WTC11 (cell line): ENCODE data around the gene RSPH10B2. TPM values are rescaled to one million over a fixed set of nuclear protein-coding genes. Genes with fewer than 3 reads are reported as not detected.

ENCODE experiments used
- ATAC-seq: fragments of 200-7000 bp; cut with Tn5 transposase; 2 replicates; pipeline ENCODE4 v1.10.0; 2021; ENCODE audit warnings: mild to moderate bottlenecking, moderate library complexity
- CTCF ChIA-PET: fragments of 300-600 bp; sonication (Branson Sonifier 250); formaldehyde crosslinking; loops from one replicate; lab custom pipeline; 2021; ENCODE audit warnings: antibody characterized with exemption; lab: Charles Lee
- POLR2A ChIA-PET: fragments of 350-600 bp; sonication (Branson Sonifier 250); formaldehyde crosslinking; loops from one replicate; lab custom pipeline; 2021; ENCODE audit warnings: antibody characterized with exemption; lab: Charles Lee
- DNase-seq: peaks from one replicate; pipeline ENCODE4 v3.0.0; 2021; ENCODE audit warnings: low spot score
- H3K27ac Mint-ChIP-seq: 2 replicates; pipeline ENCODE4 v1.8.0; 2021; ENCODE audit warnings: mixed read lengths
- H3K27me3 Mint-ChIP-seq: 2 replicates; pipeline ENCODE4 v1.8.0; 2021; ENCODE audit warnings: low read depth, mild to moderate bottlenecking, moderate library complexity, mixed read lengths
- H3K36me3 Mint-ChIP-seq: 2 replicates; pipeline ENCODE4 v1.8.0; 2021; ENCODE audit warnings: mixed read lengths
- H3K4me1 Mint-ChIP-seq: 2 replicates; pipeline ENCODE4 v1.8.0; 2022; ENCODE audit warnings: mixed read lengths
- H3K4me3 Mint-ChIP-seq: 2 replicates; pipeline ENCODE4 v1.8.0; 2021; ENCODE audit warnings: mild to moderate bottlenecking, moderate library complexity, mixed read lengths
- H3K9me3 Mint-ChIP-seq: 2 replicates; pipeline ENCODE4 v1.8.0; 2021; ENCODE audit warnings: mixed read lengths
- ATF1 ChIP-seq: sonication (generic); formaldehyde crosslinking; IDR thresholded peaks from 2 replicates; pipeline ENCODE4 v1.8.1; 2023; ENCODE audit warnings: mild to moderate bottlenecking, moderate library complexity, missing genetic modification reagents
- CBFB ChIP-seq: sonication (generic); formaldehyde crosslinking; IDR thresholded peaks from 2 replicates; pipeline ENCODE4 v1.8.1; 2022; ENCODE audit warnings: mild to moderate bottlenecking, low read depth, missing genetic modification reagents
- EMX1 ChIP-seq: fragments of 250-450 bp; sonication (Bioruptor Pico); IDR thresholded peaks from 2 replicates; pipeline ENCODE4 v1.8.0; 2021; ENCODE audit warnings: mild to moderate bottlenecking
- GTF2I ChIP-seq: fragments of 250-450 bp; sonication (Bioruptor Pico); conservative IDR thresholded peaks from 2 replicates; pipeline ENCODE4 v1.4.0; 2021; ENCODE audit warnings: mild to moderate bottlenecking
- JAZF1 ChIP-seq: fragments of 250-450 bp; sonication (Bioruptor Pico); IDR thresholded peaks from 2 replicates; pipeline ENCODE4 v1.9.0; 2021; ENCODE audit warnings: moderate library complexity, mild to moderate bottlenecking, inconsistent platforms
- MXD4 ChIP-seq: fragments of 250-450 bp; sonication (Bioruptor Pico); IDR thresholded peaks from 2 replicates; pipeline ENCODE4 v1.8.0; 2021; ENCODE audit warnings: mild to moderate bottlenecking, moderate library complexity, borderline replicate concordance
- NFE2L1 ChIP-seq: sonication (generic); formaldehyde crosslinking; IDR thresholded peaks from 2 replicates; pipeline ENCODE4 v1.8.1; 2023; ENCODE audit warnings: missing genetic modification reagents
- NFYB ChIP-seq: sonication (generic); formaldehyde crosslinking; conservative IDR thresholded peaks from 2 replicates; pipeline ENCODE4 v1.8.0; 2022; ENCODE audit warnings: low read depth, missing genetic modification reagents
- NR1H2 ChIP-seq: sonication (generic); formaldehyde crosslinking; IDR thresholded peaks from 2 replicates; pipeline ENCODE4 v1.9.0; 2021; ENCODE audit warnings: mild to moderate bottlenecking, moderate library complexity, missing genetic modification reagents
- NR2C2 ChIP-seq: sonication (generic); formaldehyde crosslinking; IDR thresholded peaks from 2 replicates; pipeline ENCODE4 v1.8.0; 2022; ENCODE audit warnings: mild to moderate bottlenecking, missing genetic modification reagents
- SMAD4 ChIP-seq: sonication (generic); formaldehyde crosslinking; IDR thresholded peaks from 2 replicates; pipeline ENCODE4 v1.8.0; 2022; ENCODE audit warnings: mild to moderate bottlenecking, missing genetic modification reagents
- ZNF219 ChIP-seq: sonication (generic); formaldehyde crosslinking; IDR thresholded peaks from 2 replicates; pipeline ENCODE4 v1.8.0; 2023; ENCODE audit warnings: missing genetic modification reagents, mild to moderate bottlenecking, borderline replicate concordance
- ZNF232 ChIP-seq: sonication (generic); formaldehyde crosslinking; IDR thresholded peaks from 2 replicates; pipeline ENCODE4 v1.8.0; 2022; ENCODE audit warnings: mild to moderate bottlenecking, missing genetic modification reagents
- total RNA-seq: library from RNA; stranded (reverse); gene quantifications from 3 replicates; pipeline ENCODE4 v1.2.3, GENCODE V29; 2021
- TF ChIP-seq, protein P1 (sequence below): sonication (generic); formaldehyde crosslinking; IDR thresholded peaks from 2 replicates; pipeline ENCODE4 v1.8.1; 2022; ENCODE audit warnings: low read depth, missing genetic modification reagents, borderline replicate concordance
- TF ChIP-seq, protein P2 (sequence below): sonication (generic); formaldehyde crosslinking; conservative IDR thresholded peaks from 2 replicates; pipeline ENCODE4 v1.8.1; 2022; ENCODE audit warnings: mild to moderate bottlenecking, missing genetic modification reagents
- TF ChIP-seq, protein P3 (sequence below): sonication (generic); formaldehyde crosslinking; IDR thresholded peaks from 2 replicates; pipeline ENCODE4 v1.8.1; 2023; ENCODE audit warnings: mild to moderate bottlenecking, missing genetic modification reagents, moderate library complexity
- TF ChIP-seq, protein P4 (sequence below): sonication (generic); formaldehyde crosslinking; IDR thresholded peaks from 2 replicates; pipeline ENCODE4 v1.8.0; 2023; ENCODE audit warnings: mild to moderate bottlenecking, missing genetic modification reagents
- TF ChIP-seq, protein P5 (sequence below): sonication (generic); formaldehyde crosslinking; IDR thresholded peaks from 2 replicates; pipeline ENCODE4 v1.8.1; 2022; ENCODE audit warnings: missing genetic modification reagents, borderline replicate concordance
- TF ChIP-seq, protein P6 (sequence below): fragments of 250-450 bp; sonication (Bioruptor Pico); conservative IDR thresholded peaks from 2 replicates; pipeline ENCODE4 v1.9.0; 2021; ENCODE audit warnings: mild to moderate bottlenecking

RSPH10B2 gene
- total RNA-seq, 1 experiment from 2014 or later = 0.44 TPM

DNA sequence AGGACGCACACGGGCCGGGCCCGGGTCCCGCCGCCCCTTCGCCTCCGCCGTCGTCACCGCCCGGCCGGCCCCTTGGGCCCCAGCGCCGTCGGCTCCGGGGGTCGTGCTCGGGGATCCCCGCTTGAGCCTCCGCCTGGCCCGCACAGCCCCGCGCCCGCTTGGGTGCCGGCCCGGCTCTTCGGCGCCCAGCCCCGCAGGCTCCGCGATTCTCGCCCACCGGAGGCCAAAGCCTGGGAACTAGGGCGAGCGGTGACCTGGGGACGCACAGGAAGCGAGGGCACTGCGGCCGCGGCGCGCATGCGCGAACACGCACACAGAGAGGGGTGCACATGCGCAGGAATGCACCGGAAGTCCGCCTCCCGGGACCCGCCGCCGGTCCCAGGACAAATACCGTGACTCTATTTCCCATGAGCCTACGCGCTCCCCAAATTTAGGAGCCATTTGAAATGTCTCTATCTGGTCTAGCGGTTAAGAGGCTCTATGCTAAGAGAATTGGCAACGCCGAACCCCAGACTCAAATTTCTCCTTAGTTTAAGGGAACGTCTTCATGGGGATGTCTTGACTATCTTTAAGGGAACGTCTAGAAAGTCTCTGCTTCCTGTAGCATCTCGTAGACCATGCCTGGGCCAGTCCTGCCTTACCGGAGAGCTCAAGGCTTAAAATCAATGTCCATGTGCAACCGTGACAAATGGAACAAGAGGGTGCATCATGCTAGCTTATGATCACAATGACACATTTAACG is 47.1 kb upstream of the RSPH10B2 start, which contains the start of gene ZNF12 (continued):
- TF ChIP-seq ATF1 (CRISPR knock-in tag) (0 out of 2 replicates have a peak, but pooled peaks have one; percentile 13), SMAD4 (CRISPR knock-in tag) (no peak), EMX1 (CRISPR knock-in tag) (no peak), GTF2I (CRISPR knock-in tag) (no peak), NR2C2 (CRISPR knock-in tag) (no peak)
- TF ChIP-seq, protein P1, sequence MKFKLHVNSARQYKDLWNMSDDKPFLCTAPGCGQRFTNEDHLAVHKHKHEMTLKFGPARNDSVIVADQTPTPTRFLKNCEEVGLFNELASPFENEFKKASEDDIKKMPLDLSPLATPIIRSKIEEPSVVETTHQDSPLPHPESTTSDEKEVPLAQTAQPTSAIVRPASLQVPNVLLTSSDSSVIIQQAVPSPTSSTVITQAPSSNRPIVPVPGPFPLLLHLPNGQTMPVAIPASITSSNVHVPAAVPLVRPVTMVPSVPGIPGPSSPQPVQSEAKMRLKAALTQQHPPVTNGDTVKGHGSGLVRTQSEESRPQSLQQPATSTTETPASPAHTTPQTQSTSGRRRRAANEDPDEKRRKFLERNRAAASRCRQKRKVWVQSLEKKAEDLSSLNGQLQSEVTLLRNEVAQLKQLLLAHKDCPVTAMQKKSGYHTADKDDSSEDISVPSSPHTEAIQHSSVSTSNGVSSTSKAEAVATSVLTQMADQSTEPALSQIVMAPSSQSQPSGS (CRISPR knock-in tag) = no peak
- TF ChIP-seq, protein P2, sequence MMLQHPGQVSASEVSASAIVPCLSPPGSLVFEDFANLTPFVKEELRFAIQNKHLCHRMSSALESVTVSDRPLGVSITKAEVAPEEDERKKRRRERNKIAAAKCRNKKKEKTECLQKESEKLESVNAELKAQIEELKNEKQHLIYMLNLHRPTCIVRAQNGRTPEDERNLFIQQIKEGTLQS (CRISPR knock-in tag) = no peak

DNA sequence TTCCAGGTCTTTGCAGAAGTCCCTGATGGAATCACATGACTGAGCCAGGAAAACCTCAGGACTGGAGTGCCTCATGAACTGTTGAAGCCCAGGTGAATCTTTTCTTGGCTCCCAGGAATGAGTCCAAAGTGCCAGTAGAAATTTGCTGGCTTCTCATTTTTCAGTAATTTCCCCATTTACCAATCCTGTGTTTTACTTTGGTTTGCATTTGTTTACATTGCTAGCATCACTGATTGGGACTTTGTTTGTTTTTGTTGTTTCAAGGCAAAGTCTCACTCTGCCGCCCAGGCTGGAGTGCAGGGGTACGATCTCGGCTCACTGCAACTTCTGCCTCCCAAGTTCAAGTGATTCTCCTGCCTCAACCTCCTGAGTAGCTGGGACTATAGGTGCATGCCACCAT is 45.6 kb upstream of the RSPH10B2 start:
- DNase-seq (no peak), ATAC-seq (no peak)
- no peak for TF ChIP-seq ZNF232 (CRISPR knock-in tag)
- Mint-ChIP-seq H3K27ac (no peak overlapping the region), H3K9me3 (peaks cover 28% of the 10 kb centered on the region), H3K36me3 (peaks cover 18% of the 10 kb centered on the region), H3K4me3 (no peak overlapping the region), H3K27me3 (peaks cover 11% of the 10 kb centered on the region), H3K4me1 (peaks cover 19% of the 10 kb centered on the region)
- POLR2A ChIA-PET = no interaction called here
- CTCF ChIA-PET = no interaction called here

DNA sequence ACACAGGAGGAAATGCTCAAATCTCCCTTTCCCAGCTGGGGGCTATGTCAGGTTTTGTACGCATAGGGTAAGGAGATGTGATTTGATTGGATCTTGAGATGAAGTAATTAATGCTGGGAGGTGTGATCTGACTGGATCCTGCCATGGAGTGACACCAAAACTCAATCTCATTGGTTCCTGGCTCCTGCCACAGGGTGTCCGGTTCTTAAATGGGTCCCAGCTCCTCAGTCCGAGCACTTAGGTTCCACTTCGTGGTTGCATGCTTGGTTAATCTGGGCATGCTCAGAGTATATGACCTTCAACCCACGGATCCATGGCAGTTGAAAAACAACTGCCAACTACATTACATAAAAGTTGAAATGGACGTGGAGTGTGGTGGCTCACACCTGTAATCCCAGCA is 44.1 kb upstream of the RSPH10B2 start:
- H3K9me3 Mint-ChIP-seq = peaks cover 24% of the 10 kb centered on the region
- H3K27ac Mint-ChIP-seq = no peak overlapping the region
- TF ChIP-seq NFYB (peak; percentile 42; the same call in 1 of the 2 replicates), ZNF219 (CRISPR knock-in tag) (no peak)
- no peak overlapping the region for H3K4me3 Mint-ChIP-seq
- peaks cover 11% of the 10 kb centered on the region for H3K27me3 Mint-ChIP-seq
- H3K4me1 Mint-ChIP-seq = peaks cover 14% of the 10 kb centered on the region
- DNase-seq = no peak
- CTCF ChIA-PET = no interaction called here
- H3K36me3 Mint-ChIP-seq = peaks cover 6% of the 10 kb centered on the region
- POLR2A ChIA-PET = no interaction called here
- no peak for ATAC-seq

DNA sequence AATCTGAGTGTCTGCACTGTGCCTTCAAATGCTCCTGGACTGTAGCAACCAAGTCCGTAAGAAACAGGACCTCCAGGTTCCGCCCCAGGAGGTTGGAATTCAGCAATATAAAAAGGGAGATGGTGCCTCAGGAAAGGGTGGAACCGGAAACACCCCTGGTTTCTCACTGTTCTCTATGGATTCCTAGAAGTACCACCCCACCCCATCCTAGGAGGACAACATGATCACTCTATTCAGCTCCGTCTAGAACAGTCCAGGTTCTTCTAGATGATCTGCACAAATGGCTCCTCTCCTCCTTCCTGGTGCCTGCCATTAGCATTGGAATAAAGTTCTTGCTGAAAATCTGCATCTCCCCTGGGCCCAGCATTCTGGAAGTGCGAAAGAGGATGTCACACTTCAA is 39.5 kb upstream of the RSPH10B2 start:
- CTCF ChIA-PET = no interaction called here
- peaks cover 5% of the 10 kb centered on the region for H3K27me3 Mint-ChIP-seq
- TF ChIP-seq MXD4 (no peak), NFE2L1 (CRISPR knock-in tag) (no peak), CBFB (CRISPR knock-in tag) (no peak), NR1H2 (CRISPR knock-in tag) (no peak), NFYB (no peak), JAZF1 (CRISPR knock-in tag) (no peak)
- TF ChIP-seq, protein P3, sequence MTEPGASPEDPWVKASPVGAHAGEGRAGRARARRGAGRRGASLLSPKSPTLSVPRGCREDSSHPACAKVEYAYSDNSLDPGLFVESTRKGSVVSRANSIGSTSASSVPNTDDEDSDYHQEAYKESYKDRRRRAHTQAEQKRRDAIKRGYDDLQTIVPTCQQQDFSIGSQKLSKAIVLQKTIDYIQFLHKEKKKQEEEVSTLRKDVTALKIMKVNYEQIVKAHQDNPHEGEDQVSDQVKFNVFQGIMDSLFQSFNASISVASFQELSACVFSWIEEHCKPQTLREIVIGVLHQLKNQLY = no peak
- TF ChIP-seq, protein P4, sequence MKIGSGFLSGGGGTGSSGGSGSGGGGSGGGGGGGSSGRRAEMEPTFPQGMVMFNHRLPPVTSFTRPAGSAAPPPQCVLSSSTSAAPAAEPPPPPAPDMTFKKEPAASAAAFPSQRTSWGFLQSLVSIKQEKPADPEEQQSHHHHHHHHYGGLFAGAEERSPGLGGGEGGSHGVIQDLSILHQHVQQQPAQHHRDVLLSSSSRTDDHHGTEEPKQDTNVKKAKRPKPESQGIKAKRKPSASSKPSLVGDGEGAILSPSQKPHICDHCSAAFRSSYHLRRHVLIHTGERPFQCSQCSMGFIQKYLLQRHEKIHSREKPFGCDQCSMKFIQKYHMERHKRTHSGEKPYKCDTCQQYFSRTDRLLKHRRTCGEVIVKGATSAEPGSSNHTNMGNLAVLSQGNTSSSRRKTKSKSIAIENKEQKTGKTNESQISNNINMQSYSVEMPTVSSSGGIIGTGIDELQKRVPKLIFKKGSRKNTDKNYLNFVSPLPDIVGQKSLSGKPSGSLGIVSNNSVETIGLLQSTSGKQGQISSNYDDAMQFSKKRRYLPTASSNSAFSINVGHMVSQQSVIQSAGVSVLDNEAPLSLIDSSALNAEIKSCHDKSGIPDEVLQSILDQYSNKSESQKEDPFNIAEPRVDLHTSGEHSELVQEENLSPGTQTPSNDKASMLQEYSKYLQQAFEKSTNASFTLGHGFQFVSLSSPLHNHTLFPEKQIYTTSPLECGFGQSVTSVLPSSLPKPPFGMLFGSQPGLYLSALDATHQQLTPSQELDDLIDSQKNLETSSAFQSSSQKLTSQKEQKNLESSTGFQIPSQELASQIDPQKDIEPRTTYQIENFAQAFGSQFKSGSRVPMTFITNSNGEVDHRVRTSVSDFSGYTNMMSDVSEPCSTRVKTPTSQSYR (CRISPR knock-in tag) = no peak
- TF ChIP-seq, protein P5, sequence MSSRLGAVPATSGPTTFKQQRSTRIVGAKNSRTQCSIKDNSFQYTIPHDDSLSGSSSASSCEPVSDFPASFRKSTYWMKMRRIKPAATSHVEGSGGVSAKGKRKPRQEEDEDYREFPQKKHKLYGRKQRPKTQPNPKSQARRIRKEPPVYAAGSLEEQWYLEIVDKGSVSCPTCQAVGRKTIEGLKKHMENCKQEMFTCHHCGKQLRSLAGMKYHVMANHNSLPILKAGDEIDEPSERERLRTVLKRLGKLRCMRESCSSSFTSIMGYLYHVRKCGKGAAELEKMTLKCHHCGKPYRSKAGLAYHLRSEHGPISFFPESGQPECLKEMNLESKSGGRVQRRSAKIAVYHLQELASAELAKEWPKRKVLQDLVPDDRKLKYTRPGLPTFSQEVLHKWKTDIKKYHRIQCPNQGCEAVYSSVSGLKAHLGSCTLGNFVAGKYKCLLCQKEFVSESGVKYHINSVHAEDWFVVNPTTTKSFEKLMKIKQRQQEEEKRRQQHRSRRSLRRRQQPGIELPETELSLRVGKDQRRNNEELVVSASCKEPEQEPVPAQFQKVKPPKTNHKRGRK (CRISPR knock-in tag) = no peak
- TF ChIP-seq, protein P6, sequence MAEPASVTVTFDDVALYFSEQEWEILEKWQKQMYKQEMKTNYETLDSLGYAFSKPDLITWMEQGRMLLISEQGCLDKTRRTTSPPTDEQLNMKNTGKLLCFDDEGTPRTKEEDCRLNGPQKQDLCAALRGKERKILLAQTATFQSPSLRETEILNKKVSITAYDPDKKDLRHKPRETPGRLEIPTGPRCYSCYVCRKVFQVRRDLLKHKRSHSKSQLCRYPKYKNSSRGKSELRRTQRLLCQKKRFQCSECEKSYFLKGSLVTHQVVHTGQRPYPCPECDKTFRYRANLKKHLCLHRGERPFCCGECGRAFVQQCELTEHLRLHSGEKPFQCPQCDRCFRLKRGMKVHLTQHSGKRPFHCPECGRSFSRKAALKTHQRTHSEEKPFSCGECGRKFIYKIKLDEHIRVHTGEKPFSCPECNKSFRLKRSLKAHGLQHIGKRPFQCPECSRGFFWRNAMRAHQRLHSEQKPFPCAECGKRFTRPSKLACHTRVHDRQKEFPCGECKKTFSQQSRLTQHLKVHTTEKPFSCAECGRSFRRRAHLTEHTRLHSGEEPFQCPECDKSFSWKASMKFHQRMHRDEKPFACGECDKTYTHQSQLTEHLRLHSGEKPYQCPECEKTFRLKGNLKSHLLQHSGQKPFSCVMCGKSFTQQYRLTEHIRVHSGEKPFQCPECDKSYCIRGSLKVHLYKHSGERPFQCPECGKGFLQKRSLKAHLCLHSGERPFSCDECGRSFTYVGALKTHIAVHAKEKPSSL (CRISPR knock-in tag) = no peak

More for the DNA sequence above, 39.5 kb upstream of the RSPH10B2 start:
- DNase-seq (no peak), ATAC-seq (no peak)
- H3K4me1 Mint-ChIP-seq = no peaks in the 10 kb centered on the region
- no peak overlapping the region for H3K4me3 Mint-ChIP-seq
- H3K27ac Mint-ChIP-seq = no peak overlapping the region
- peaks cover 9% of the 10 kb centered on the region for H3K9me3 Mint-ChIP-seq
- H3K36me3 Mint-ChIP-seq = no peaks in the 10 kb centered on the region
- POLR2A ChIA-PET = no interaction called here
